ENCODE measurements around the gene CD84.

- TF ChIP-seq CTCF (IDR thresholded peaks at IDR 0.05) = no peak
- TF ChIP-seq POLR2A (IDR thresholded peaks at IDR 0.05) = no peak
These were observed 11.2 kb downstream of the CD84 start for GRCh38 chr1:160567858-160568682.
